ENCODE data around the gene GDF11.
A peak's percentile ranks its signal among the peaks of the same experiment; 100 is the strongest.
"Not testable (repeated sequence)": the region's sequence is repeated elsewhere in the genome, so short reads cannot be mapped to it uniquely, and the experiment has no call there.

Gene GDF11

GRCh38 chr12:55755246-55755645, 12.3 kb downstream of the GDF11 start:
- peak overlapping the region; percentile 23 for H3K4me3 Mint-ChIP-seq
- peaks cover 78% of the 10 kb centered on the region for H3K36me3 Mint-ChIP-seq (ENCODE audit: low read depth)
- peak overlapping the region; percentile 97 for H3K27ac Mint-ChIP-seq
- DNase-seq = no peak
- peaks cover 53% of the 10 kb centered on the region for H3K4me1 Mint-ChIP-seq
- TF ChIP-seq CTCF (IDR thresholded peaks at IDR 0.05) = no peak
- peaks cover 3% of the 10 kb centered on the region for H3K27me3 Mint-ChIP-seq (ENCODE audit: low read depth, poor library complexity)
- H3K9me3 Mint-ChIP-seq = peaks cover 19% of the 10 kb centered on the region

- Mint-ChIP-seq H3K4me3 (no peak overlapping the region), H3K36me3 (ENCODE audit: low read depth) (peaks cover 70% of the 10 kb centered on the region), H3K27ac (peak overlapping the region; percentile 98), H3K4me1 (peaks cover 49% of the 10 kb centered on the region), H3K27me3 (ENCODE audit: low read depth, poor library complexity) (peaks cover 3% of the 10 kb centered on the region), H3K9me3 (peaks cover 19% of the 10 kb centered on the region)
- DNase-seq = no peak
- no peak for TF ChIP-seq CTCF (IDR thresholded peaks at IDR 0.05)
Measured at GRCh38 chr12:55757701-55758100, 14.8 kb downstream of the GDF11 start.

- H3K27me3 Mint-ChIP-seq (ENCODE audit: low read depth, poor library complexity); H3K4me3 Mint-ChIP-seq: not testable (repeated sequence)
- peaks cover 63% of the 10 kb centered on the region for H3K36me3 Mint-ChIP-seq (ENCODE audit: low read depth)
Measured at GRCh38 chr12:55758575-55758974, 15.7 kb downstream of the GDF11 start.

GRCh38 chr12:55760663-55761062, 17.7 kb downstream of the GDF11 start:
- peaks cover 3% of the 10 kb centered on the region for H3K27me3 Mint-ChIP-seq (ENCODE audit: low read depth, poor library complexity)
- DNase-seq = no peak
- TF ChIP-seq CTCF (IDR thresholded peaks at IDR 0.05) = no peak
- H3K9me3 Mint-ChIP-seq = peaks cover 19% of the 10 kb centered on the region
- H3K4me1 Mint-ChIP-seq = peaks cover 42% of the 10 kb centered on the region
- H3K4me3 Mint-ChIP-seq = no peak overlapping the region
- peak overlapping the region; percentile 42 for H3K27ac Mint-ChIP-seq
- H3K36me3 Mint-ChIP-seq (ENCODE audit: low read depth) = peaks cover 60% of the 10 kb centered on the region

More at GRCh38 chr12:55758575-55758974, 15.7 kb downstream of the GDF11 start:
- H3K9me3 Mint-ChIP-seq = peaks cover 19% of the 10 kb centered on the region
- peak overlapping the region; percentile 98 for H3K27ac Mint-ChIP-seq
- H3K4me1 Mint-ChIP-seq = peaks cover 49% of the 10 kb centered on the region
- not testable (repeated sequence) for DNase-seq

- peaks cover 59% of the 10 kb centered on the region for H3K36me3 Mint-ChIP-seq (ENCODE audit: low read depth)
- peaks cover 41% of the 10 kb centered on the region for H3K4me1 Mint-ChIP-seq
- no peak overlapping the region for H3K27ac Mint-ChIP-seq
- no peak for TF ChIP-seq CTCF (IDR thresholded peaks at IDR 0.05)
- DNase-seq = no peak
- H3K27me3 Mint-ChIP-seq (ENCODE audit: low read depth, poor library complexity) = peaks cover 3% of the 10 kb centered on the region
- peaks cover 17% of the 10 kb centered on the region for H3K9me3 Mint-ChIP-seq
- H3K4me3 Mint-ChIP-seq = no peak overlapping the region
Measured at GRCh38 chr12:55762646-55763045, 19.7 kb downstream of the GDF11 start.

GRCh38 chr12:55765736-55766290, 22.9 kb downstream of the GDF11 start:
- Mint-ChIP-seq H3K4me3 (peak overlapping the region; percentile 66), H3K27me3 (ENCODE audit: low read depth, poor library complexity) (no peaks in the 10 kb centered on the region), H3K27ac (peak overlapping the region; percentile 86)

More at GRCh38 chr12:55765736-55766290, 22.9 kb downstream of the GDF11 start:
- Mint-ChIP-seq H3K36me3 (ENCODE audit: low read depth) (peaks cover 46% of the 10 kb centered on the region), H3K9me3 (no peaks in the 10 kb centered on the region), H3K4me1 (peaks cover 41% of the 10 kb centered on the region)
- no peak for TF ChIP-seq CTCF (IDR thresholded peaks at IDR 0.05)
- DNase-seq = peak; percentile 22
